Stimulated activated CD4-positive, alpha-beta T cell treated with anti-CD3 and anti-CD28 coated beads, Interleukin-4, amount 100 ng/mL, for 48 hours (primary cell): Measurements from ENCODE around the gene WNT2B.
"Not testable (repeated sequence)": the region's sequence is repeated elsewhere in the genome, so short reads cannot be mapped to it uniquely, and the experiment has no call there.

ENCODE experiments used
- DNase-seq, 2 donors: peaks; one replicate each; pipeline ENCODE4 v3.0.0-alpha.2; 2020; ENCODE audit warnings: low read depth in 2 of 2

Gene WNT2B

DNA sequence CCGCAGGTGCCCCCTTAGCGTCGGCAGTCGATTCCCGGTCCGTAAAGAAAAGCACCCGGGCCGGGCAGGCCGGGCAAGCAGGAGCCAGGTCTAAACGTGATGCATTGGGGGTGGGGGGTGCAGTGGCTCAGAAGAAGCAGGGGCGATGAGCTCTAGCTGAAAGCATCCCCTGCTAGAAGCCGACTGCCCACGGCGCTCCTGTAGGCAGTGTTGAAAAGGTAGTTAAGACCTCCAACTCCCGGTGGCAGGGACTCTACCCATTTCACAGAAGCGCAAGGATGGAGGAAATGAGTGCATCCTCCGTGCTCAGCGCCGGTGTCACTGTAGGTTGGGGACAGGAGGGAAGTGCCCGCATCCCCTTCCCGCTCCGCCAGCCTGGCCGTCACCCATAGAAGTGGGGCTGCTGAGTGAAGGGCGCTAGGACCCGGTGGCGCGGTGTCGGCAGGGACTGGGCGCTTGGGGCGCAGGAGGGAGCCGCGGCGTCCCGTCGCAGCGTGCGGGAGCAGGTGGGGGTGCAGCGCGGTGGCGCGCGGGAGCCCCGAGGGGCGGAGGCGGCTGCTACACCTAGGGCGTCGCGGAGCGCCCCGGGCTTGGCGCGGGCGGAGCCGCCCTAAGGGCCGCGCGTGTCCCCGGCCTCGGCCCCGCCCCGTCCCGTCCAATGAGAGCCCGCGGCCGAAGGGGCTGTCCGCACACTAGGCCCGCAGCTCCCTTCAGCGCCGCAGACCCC is at the start of gene WNT2B:
Gene WNT2B (plus strand): TSS at position 688 of the 727 bp plus-strand sequence. CDS start 298 bp downstream, outside the sequence.
- peak; percentile 18 to 46 for DNase-seq

DNA sequence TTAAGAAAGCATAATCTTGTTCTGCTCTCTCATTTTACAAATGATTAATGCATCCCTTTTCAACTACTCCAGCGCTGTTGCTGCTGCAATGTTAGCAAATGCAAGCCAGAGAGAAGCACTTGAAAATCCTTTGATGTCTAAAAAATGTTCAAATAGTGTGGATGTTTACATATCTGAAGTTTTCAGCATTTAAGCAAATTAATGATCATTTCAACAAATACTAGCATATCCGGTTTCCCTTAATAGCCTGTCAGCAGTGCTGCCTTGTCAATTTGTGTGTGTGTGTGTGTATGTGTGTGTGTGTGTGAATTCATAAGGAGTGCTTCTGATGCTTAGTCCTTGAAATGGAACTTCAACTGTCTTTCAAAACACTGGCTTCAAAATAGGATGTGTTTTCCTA is 48.1 kb upstream of the WNT2B start:
- no peak for DNase-seq

DNA sequence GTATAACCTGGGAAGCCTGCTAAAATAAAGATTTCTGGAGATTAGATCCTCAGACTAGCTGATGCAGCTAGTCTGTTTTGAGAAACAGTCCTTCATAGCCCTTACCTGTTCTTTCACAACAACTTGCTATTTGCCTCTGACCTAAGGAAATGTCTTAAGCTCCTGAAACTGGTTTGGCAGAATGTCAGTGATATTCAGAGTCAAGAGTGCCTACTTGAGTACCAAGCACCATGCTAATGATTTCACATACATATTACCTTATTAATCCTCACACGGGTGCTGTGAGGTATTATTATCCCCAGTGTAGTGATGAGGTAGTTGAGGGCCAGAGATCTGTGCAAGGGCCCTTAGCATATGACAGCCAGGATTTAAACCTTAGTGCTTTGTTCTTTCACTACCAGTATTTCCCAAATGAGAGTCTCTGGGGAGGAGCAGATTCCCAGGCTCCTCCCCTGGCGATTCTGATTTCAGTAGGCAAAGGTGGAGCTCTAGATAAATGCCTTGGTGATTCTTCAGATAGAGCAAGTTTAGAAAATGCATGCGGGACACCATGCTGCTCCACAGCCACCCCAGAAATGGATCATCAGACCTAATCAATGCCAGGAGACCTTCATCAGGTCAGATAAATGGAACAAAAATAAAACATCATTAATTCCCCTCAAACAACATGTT is 47.4 kb upstream of the WNT2B start:
- DNase-seq, result no peak

DNA sequence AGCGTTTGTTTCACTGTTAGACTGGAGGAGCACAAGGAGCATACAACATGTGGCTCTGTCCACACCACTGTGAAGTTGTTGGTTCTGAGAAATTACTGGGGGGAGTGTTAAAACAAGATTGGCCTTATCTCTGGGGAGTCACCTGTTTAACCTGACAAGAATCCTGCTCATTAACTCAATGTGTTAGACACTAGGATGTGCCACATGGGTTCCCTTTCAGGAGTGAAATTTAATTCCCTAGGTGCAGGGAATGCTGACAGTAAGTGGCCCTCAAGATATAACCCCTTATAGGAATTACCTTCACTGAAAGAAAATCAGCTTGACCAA is 45.8 kb upstream of the WNT2B start:
- no peak for DNase-seq

DNA sequence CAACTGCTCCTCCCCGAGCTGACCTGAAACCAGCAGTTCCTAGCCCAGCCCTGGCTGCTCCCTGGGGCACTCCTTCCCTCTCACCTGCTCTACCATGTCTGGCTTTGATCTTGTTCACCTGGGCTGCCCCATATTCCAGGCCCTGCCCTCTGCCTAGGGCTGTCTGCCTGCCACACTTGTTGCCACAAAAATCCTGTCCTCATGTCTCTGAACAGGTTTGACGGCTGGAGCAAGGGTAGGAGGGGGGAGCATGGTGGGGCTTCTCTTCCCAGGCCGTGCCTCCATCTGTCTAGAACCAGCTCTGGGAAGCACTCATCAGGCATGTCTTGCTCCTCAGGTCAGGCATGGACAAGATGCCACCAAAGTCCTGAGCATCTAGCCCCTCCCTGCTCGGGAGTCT is 44.3 kb upstream of the WNT2B start:
- no peak for DNase-seq

DNA sequence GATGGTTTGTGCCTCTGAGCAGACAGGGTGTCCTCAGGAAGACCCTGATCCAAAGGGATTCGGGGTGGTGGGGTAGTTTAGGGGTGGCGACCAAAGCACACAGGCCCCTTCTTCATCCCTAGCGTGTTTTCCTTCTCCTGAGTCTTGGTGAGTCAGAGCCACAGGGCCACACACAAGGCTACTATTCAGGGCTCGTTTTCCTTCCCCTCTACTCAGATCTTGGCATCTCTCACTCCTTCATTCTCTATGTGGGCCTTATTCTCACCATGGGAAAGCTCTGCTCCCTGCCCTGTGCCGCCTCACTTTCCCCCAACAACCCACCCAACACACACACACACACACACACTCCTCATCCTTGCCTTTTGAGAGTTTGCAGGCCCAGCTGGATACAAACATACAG is 43.6 kb upstream of the WNT2B start:
- DNase-seq, result no peak

DNA sequence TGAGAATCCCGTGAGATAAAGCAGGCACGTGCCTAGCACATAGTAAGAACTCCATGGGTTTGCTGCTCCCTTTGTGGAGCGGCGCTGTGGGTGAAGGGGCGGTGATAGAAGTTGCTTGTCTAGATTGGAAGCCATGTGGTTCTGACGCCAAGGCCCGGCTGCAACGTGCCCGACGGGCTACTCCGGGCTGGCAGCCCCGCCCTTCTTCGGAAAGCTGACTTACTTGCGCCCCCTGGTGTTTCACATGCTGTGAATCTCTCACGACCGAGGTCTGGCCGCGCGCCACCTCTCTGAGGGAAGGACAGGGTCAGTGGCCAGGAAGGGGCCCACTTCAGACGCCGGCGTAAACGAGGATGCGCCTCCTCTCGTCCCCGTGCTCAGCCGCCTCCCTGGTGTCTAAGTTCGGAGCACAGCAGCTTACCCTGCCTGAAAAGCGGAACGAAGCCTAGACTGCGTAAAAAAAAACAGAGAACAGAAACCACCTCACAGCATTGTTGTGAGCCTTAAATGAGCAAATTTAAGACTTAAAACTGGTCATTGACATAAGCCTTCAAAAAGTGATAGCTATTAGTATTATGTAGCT is 42.6 kb upstream of the WNT2B start:
- peak; percentile 84 to 86 for DNase-seq

DNA sequence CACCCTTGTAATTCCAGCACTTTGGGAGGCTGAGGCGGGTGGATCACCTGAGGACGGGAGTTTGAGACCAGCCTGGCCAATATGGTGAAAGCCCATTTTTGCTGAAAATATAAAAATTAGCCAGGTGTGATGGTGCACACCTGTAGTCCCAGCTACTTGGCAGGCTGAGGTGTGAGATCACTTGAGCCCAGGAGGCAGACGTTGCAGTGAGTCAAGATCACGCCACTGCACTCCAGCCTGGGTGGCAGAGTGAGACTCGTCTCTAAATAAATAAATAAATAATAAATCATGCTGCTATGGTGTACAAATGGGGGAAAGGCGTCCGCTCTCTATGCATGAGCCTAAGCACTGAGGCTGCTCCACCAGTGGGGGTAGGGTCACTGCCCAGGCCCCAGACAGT is 38.4 kb upstream of the WNT2B start:
- DNase-seq, result not testable (repeated sequence)

DNA sequence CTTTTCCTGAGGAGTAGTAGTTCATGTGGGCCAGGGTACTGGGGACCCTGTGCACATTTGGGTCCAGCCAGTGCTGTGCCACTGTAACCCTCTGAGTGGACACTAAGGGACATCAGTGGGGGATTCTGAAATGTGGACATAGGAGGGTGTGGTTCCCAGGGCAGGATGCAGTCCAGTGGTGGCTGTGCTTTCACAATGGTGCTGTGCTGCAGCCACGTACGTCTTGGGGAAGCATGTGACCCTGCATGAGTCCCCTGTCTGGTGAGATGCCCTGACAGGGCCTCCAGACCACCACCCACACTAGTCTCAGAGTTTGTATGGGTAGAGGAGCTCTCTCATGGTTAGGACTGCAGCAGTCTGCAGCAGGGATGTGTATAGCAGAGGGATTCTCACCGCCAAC is 37.8 kb upstream of the WNT2B start:
- no peak for DNase-seq

DNA sequence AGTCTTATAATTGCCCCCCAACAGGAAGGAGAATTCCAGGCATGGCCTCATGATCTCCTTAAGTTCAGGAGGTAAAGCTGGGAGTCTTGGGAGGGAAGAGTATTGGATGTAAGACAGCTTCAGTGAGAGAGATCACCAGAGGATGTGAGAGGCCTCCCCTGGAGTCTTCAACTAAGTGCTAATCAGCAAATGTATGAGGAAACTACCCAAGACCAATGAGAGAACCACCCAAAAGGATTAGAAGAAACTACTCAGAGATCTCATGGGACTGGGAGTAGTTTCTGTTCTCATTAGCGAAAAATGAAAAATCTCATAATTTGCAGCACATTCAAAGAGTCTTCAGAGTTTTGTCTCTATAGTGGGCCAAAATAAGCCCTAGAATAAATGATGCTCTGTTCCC is 36.6 kb upstream of the WNT2B start:
- no peak for DNase-seq

DNA sequence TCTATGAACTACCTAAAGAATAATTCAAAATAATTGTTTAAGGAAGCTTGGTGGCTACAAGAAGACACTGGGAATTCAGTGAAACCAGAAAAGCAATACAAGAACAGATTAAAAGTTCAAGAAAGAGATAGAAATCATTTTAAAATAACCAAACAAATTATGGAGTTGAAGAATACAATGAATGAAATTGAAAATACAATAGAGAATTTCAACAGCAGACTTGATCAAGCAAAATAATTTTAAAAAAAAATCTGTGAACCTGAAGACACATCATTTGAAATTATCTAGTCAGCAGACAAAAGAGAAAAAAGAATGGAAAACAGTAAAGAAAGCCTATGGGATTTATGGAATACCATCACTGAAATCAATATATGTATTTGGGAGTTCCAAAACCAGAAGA is 31.2 kb upstream of the WNT2B start:
- no peak for DNase-seq

DNA sequence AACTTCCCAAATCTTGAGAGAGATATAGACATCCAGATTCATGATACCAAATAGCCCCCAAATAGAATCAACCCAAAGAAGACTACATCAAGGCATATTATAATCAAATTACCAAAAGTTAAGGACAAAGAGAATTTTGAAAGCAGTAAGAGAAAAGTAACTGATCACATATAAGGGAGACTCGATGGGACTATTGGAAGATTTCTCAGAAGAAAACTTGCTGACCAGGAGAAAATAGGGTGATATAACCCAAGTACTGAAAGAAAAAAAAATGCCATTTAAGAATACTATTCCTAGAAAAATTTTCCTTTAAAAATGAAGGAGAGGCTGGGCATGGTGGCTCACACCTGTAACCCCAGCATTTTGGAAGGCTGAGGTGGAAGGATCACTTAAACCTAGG is 30.5 kb upstream of the WNT2B start:
- DNase-seq, result no peak

DNA sequence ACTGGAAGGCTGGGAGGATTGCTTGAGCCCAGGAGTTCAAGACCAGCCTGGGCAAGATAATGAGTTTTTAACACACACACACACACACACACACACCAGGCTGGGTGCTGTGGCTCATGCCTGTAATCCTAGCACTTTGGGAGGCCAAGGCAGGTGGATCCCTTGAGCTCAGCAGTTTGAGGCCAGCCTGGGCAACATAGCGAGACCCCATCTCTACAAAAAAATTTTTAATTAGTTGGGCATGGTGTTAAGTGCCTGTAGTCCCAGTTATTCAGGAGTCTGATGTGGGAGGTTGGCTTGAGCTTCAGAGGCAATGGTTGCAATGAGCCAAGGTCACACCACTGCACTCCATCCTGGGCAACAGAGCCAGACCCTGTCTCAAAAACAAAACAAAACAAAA is 22.7 kb upstream of the WNT2B start:
- not testable (repeated sequence) for DNase-seq

DNA sequence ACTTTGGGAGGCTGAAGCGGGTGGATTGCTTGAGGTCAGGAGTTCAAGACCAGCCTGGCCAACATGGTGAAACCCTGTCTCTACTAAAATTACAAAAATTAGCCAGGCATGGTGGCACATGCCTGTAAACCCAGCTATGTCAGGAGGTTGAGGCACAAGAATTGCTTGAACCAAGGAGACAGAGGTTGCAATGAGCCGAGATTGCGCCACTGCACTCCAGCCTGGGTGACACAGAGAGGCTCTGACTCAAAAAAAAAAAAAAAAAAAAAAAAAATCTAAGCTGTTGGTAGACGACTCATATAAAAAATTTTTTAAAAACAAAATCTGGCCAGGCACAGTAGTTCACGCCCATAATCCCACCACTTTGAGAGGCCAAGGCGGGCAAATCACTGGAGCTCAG is 21.1 kb upstream of the WNT2B start:
- not testable (repeated sequence) for DNase-seq

DNA sequence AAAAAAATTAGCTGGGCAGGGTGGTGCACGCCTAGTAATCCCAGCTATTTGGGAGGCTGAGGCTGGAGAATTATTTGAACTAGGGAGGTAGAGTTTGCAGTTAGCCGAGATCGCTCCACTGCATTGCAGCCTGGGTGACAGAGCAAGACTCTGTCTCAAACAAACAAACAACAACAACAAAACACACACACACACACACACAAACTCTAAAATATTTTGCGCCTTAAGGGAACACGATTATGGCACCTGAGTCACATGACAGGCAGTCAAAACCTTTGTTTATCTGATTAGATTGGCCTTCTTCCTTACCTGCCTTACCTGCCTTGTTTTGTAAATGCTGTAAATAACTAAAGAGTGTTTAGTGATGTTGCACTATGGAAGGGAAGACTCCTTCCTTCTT is 20.6 kb upstream of the WNT2B start:
- DNase-seq, result no peak

DNA sequence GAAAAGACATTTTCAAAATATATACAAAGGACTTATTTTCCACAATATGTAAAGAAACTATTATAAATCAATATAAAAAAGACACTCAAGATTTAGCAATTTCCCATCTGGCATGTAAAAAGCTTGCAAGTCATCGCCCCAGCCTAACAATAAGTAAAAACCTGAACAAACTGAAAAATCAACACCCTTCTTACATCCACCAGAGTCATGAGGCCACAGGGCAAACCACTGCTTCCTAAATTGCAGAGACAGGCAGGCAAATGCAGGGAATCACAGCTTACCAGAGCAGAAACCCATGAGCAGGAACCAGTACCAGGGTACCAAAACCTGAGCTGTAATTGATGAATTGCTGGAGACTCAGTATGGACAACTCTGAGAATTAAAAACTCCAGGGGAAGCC is 16.7 kb upstream of the WNT2B start:
- DNase-seq, result no peak

DNA sequence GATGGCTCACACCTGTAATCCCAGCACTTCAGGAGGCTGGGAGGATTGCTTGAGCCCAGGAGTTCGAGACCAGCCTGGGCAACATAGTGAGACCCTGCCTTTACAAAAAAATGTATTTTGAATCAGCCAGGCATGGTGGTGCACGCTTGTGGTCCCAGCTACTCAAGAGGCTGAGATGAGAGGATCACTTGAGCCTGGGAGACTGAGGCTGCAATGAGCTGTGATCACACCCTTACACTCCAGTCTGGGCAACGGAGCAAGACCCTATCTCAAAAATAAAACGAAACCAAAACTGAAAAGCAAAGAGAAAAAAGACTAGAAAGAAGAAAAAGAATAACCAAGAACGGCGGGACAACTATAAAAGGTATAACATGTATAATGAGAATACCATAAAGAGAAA is 15.4 kb upstream of the WNT2B start:
- no peak for DNase-seq

DNA sequence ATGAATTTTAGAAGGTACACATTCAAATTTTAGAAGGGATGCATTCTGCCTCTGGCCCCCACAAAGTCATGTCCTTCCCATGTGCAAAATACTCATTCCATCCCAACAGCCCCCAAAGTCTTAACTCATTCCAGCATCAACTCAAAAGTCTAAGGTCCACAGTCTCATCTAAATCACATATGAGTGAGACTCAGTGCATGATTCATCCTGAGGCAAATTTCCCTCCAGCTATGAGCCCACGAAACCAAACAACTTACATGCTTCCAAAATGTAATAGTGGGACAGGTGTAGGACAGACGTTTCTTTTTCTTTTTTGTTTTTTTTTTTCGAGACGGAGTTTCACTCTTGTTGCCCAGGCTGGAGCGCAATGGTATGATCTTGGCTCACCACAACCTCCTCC is 12.5 kb upstream of the WNT2B start:
- DNase-seq, result no peak

DNA sequence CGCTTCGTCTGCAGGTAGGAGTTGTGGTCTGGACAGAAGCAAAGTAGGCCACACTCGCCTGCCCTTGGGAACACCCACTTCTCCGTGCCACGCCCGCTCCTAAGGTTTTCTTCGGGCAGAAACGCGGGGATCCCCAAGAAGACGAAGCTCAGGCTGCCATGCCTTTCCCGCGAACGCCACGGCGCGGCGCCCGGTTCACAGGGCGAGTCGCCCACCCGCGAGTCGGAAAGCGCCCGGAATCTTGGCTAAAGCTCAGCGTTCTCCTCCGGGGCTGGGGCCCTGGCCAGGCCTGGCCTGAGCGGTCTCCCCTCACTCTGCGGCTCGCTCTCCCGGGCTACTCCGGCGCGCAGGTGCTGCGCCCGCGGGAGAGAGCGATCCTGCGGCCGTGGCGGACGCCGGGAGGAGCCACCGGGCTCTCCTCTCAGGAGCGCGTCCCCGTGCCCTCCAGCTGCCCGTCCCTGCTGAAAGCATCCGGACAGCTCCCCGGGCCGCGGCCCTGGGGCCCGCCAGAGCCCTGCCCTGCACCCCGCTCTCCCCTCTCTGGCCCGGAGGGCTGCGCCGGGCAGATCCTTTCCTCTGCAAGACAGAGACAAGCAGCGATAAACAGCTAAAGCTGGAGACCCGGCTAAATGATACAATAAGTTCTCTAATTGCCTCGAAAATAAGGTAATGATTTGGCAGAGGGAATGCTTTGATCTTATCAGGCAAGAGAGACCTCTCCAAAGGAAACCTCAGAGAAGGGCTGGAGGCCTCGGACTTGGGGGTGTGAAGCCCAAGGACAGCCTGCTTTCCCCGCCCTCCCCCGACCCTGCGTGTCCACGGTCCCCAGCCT is 6.7 kb upstream of the WNT2B start:
- DNase-seq, result peak; percentile 35 to 56

DNA sequence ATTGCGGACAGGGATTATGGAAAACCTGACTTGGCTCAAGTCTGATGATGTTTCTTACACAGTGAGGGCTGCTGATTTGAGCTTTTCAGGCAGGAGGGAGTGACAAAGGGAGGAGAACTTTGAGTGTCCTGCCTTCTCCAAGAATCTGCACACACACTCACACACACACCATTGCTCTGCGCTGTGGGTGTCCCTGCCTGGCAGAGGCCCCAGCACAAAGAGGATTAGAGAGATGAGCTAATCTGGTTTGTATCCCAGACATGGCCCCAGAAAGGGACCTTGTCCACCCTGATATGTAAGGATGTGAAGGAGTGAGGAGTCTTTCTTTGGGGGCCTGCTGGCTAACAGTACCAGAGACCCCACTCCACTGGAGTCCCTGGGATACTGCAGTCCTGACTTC is 5.9 kb upstream of the WNT2B start:
- no peak for DNase-seq

DNA sequence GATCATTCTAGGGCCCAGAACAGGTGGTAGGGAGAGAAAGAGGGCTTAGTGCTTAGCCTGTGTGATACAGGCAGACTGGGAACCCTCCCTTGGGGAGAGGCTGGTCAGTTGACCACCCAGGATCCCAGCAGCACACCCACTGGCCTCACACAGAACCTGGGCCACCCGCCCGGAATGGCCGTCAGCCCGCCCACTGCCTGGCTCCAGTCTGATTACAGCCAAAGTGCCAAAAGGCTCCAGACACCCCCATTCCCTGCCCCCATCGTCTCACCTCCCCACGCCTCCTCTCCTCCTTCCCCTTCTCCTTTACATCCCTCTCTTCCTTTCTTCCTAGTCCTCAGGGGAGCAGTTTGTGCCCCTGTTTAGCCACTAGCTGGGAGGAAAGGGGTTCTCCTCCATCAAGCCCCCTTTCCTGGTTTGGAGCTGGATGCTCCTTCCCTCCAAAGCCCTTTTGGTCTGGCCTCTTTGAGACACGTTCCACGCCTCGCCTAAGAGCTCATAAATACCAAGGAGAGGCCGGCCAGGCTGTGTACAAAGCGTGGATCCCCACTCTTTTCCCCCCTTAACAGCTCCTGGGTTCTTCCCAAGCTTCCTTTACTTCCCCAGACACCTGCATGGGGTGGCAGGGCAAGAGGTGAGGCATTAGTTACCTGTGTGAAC is 4.6 kb upstream of the WNT2B start:
- DNase-seq, result no peak
